ENCODE data around the gene CDHR3. TPM values are rescaled to one million over a fixed set of nuclear protein-coding genes. Genes with fewer than 3 reads are reported as not detected.

Gene CDHR3
- total and polyA plus RNA-seq, 5 donors from 2014 or later, result 5.6 to 38.2 (median 8.5) TPM

DNA sequence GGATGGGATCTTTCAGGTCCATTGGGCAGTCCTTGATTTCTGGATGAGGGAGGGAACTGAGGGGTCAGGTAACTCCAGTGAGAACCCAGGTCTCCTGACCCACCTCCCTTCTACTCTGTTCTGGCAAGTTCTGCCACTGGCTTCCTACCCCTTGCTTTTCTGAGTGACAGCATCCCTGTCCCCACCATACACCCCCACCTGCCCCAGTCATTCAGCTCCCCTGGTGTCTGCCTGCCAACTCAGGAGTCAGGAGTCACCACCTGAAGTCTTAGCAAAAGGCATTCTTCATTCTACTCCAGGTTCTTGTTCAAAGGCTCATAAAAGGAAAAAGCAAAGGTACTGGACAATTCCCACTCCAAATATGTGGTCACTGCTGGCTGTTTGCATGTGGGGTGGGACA lies 26.6 kb downstream of the CDHR3 start:
- ATAC-seq (ENCODE audit: low read depth in 2 of 2) (no peak), DNase-seq (no peak)
- Histone ChIP-seq H3K4me3 (ENCODE audit: low read depth, low read length) (no peak overlapping the region), H3K27ac (ENCODE audit: insufficient read depth, low read length, poor library complexity, severe bottlenecking) (no peak overlapping the region), H3K4me1 (ENCODE audit: control insufficient read depth, insufficient read depth, low read length, poor library complexity, severe bottlenecking) (no peaks in the 10 kb centered on the region), H3K9me3 (ENCODE audit: control insufficient read depth in 2 of 2, low read length in 2 of 2) (no peaks in the 10 kb centered on the region), H3K36me3 (ENCODE audit: control insufficient read depth, insufficient read depth, low read length) (no peaks in the 10 kb centered on the region), H3K27me3 (ENCODE audit: control insufficient read depth, insufficient read depth, low read length) (no peaks in the 10 kb centered on the region)
- Mint-ChIP-seq H3K36me3 (no peaks in the 10 kb centered on the region), H3K4me3 (no peak overlapping the region), H3K4me1 (peaks cover 0 to 2% (median under 1%) of the 10 kb centered on the region in 4 donors), H3K27me3 (peaks cover 7% of the 10 kb centered on the region), H3K9me3 (no peaks in the 10 kb centered on the region), H3K27ac (peak overlapping the region in 1 of 3 donors; percentile 68)

DNA sequence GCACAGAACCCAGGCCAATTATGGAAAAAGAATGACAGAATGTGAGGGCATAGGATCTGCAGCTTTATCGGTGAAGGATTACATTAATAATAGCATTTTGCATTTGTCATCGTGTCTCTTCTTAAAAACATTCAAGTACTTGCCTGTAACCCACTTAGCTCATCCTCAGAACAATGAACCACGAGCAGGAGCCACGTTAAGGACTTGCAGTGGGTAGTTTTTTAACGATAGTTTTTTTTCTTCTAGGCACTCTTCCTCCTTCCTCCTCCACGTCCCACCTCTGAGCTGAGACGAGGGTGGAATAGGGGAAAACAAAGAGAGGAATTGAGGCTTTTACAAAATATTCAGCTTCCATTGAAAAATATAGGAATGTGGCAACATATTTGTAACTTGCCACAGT lies 27.1 kb downstream of the CDHR3 start:
- Histone ChIP-seq H3K36me3 (ENCODE audit: control insufficient read depth, insufficient read depth, low read length) (no peaks in the 10 kb centered on the region), H3K4me1 (ENCODE audit: control insufficient read depth, insufficient read depth, low read length, poor library complexity, severe bottlenecking) (no peaks in the 10 kb centered on the region), H3K27me3 (ENCODE audit: control insufficient read depth, insufficient read depth, low read length) (no peaks in the 10 kb centered on the region), H3K9me3 (ENCODE audit: control insufficient read depth in 2 of 2, low read length in 2 of 2) (no peaks in the 10 kb centered on the region), H3K4me3 (ENCODE audit: low read depth, low read length) (no peak overlapping the region), H3K27ac (ENCODE audit: insufficient read depth, low read length, poor library complexity, severe bottlenecking) (no peak overlapping the region)
- H3K4me3 Mint-ChIP-seq, result no peak overlapping the region
- H3K4me1 Mint-ChIP-seq, result peaks cover 0 to 2% (median under 1%) of the 10 kb centered on the region in 4 donors
- no peaks in the 10 kb centered on the region for H3K9me3 Mint-ChIP-seq
- H3K27ac Mint-ChIP-seq, result no peak overlapping the region
- peaks cover 7% of the 10 kb centered on the region for H3K27me3 Mint-ChIP-seq
- ATAC-seq (ENCODE audit: low read depth in 2 of 2), result no peak
- DNase-seq, result no peak
- H3K36me3 Mint-ChIP-seq, result no peaks in the 10 kb centered on the region

DNA sequence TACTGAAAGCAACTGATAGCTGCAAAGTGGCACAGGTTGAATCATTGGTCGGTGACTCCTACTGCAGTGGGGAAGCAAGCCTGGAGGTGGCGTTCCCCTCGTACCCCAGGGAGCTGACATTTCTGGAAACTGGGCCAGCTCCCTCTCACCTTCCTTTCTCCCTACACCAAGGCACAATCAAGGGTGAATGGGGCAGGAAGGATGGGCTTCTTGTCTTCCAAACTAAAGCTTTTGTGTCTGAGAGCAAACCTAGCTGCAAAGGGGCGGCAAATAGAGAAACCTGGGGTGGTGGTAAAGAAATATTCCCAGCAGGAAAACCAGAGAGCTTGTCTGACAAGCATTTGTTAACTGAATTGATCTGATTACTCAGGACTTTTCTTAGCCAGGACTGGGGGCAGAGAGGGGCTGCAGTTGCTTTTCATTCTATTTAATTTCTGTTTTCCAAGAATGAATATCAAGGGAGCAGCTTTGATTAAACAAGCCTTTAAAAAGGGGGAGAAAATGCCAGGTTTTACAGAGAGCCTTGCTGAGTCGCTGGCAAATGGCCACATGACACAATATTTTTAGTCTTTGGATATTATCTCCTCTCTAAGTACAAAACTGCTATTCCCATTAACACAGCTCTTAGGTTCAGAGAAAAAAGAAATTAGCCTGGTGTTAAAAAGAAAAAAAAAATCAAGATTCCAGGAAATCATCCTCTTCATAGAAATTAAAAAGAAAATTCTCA lies 27.8 kb downstream of the CDHR3 start:
- H3K36me3 ChIP-seq (ENCODE audit: control insufficient read depth, insufficient read depth, low read length), result no peaks in the 10 kb centered on the region
- Mint-ChIP-seq H3K4me1 (peaks cover 0 to 2% (median under 1%) of the 10 kb centered on the region in 4 donors), H3K36me3 (no peaks in the 10 kb centered on the region), H3K9me3 (no peaks in the 10 kb centered on the region), H3K27me3 (peaks cover 7% of the 10 kb centered on the region), H3K27ac (no peak overlapping the region), H3K4me3 (no peak overlapping the region)
- DNase-seq (no peak), ATAC-seq (ENCODE audit: low read depth in 2 of 2) (no peak)
- H3K4me1 ChIP-seq (ENCODE audit: control insufficient read depth, insufficient read depth, low read length, poor library complexity, severe bottlenecking), result no peaks in the 10 kb centered on the region
- H3K27ac ChIP-seq (ENCODE audit: insufficient read depth, low read length, poor library complexity, severe bottlenecking), result no peak overlapping the region
- H3K27me3 ChIP-seq (ENCODE audit: control insufficient read depth, insufficient read depth, low read length), result no peaks in the 10 kb centered on the region
- H3K9me3 ChIP-seq (ENCODE audit: control insufficient read depth in 2 of 2, low read length in 2 of 2), result no peaks in the 10 kb centered on the region
- H3K4me3 ChIP-seq (ENCODE audit: low read depth, low read length), result no peak overlapping the region

DNA sequence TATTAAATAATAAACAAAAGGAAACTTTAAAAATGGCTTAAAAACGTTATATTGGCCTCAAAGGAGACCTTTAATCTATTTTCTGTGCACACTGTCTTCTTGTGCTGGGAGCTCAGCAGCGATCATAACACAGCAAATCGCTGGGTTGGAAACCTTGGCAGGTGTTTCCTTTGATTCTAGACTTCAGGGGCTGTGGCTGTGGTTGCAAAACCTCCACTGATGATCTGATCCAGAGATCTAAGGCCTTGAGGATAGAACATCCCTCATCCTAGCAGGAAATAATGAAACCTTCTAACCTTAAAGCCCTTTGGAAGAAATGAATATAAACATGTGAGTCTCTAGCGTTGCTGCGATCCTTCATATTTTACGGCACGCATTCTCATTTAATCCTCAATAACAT lies 29.8 kb downstream of the CDHR3 start:
- H3K27ac Mint-ChIP-seq, result no peak overlapping the region
- H3K4me3 Mint-ChIP-seq, result no peak overlapping the region
- no peaks in the 10 kb centered on the region for H3K9me3 ChIP-seq (ENCODE audit: control insufficient read depth in 2 of 2, low read length in 2 of 2)
- no peaks in the 10 kb centered on the region for H3K9me3 Mint-ChIP-seq
- H3K36me3 Mint-ChIP-seq, result no peaks in the 10 kb centered on the region
- peaks cover 7% of the 10 kb centered on the region for H3K27me3 Mint-ChIP-seq
- peaks cover 0 to 2% (median under 1%) of the 10 kb centered on the region in 4 donors for H3K4me1 Mint-ChIP-seq
- no peaks in the 10 kb centered on the region for H3K4me1 ChIP-seq (ENCODE audit: control insufficient read depth, insufficient read depth, low read length, poor library complexity, severe bottlenecking)
- no peak overlapping the region for H3K27ac ChIP-seq (ENCODE audit: insufficient read depth, low read length, poor library complexity, severe bottlenecking)
- H3K36me3 ChIP-seq (ENCODE audit: control insufficient read depth, insufficient read depth, low read length), result no peaks in the 10 kb centered on the region
- H3K4me3 ChIP-seq (ENCODE audit: low read depth, low read length), result no peak overlapping the region
- DNase-seq (no peak), ATAC-seq (ENCODE audit: low read depth in 2 of 2) (no peak)
- H3K27me3 ChIP-seq (ENCODE audit: control insufficient read depth, insufficient read depth, low read length), result no peaks in the 10 kb centered on the region

DNA sequence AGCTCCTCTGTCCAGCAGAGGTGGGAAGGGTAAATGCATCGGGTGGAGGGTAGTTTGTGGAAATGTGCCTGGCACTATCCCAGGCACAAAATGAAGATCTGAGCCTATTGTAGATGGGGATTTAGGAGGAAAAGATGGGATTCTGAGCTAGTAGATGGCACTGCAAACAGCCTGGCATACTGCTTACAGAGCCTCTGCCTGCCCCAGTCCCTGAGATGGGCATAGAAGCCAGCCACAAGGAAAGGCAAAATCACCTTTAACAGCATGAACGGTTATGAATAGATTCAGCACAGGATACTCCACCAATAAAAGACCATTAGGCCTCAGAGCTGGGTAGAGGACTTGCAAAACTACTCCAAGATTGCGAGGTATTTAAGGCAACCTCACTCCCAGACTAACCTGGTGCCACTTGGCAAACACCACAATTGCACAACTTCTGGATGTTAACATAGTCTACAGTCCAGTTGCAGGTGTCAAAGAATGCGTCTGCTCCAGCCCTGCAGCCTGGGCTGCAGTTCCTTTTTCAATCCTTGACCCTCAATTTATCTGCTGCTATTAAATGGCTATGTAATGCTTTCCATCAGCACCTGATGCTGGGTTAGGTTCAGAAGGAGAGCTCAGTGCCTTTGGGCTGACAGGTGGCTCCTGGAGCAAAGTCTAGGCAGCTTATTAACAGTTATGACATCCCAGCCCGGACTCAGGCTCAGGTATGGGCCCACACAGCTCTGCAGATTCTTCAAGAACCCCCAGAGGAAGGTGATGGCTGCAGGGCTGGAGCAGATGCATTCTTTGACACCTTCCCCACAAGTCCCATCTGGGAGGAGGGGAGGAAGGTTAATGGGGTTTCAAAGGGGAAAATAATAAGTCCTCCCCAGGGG lies 34.0 kb downstream of the CDHR3 start:
- DNase-seq (no peak), ATAC-seq (ENCODE audit: low read depth in 2 of 2) (no peak)
- Histone ChIP-seq H3K36me3 (ENCODE audit: control insufficient read depth, insufficient read depth, low read length) (no peaks in the 10 kb centered on the region), H3K9me3 (ENCODE audit: control insufficient read depth in 2 of 2, low read length in 2 of 2) (no peaks in the 10 kb centered on the region), H3K4me3 (ENCODE audit: low read depth, low read length) (no peak overlapping the region), H3K27ac (ENCODE audit: insufficient read depth, low read length, poor library complexity, severe bottlenecking) (no peak overlapping the region), H3K27me3 (ENCODE audit: control insufficient read depth, insufficient read depth, low read length) (no peaks in the 10 kb centered on the region), H3K4me1 (ENCODE audit: control insufficient read depth, insufficient read depth, low read length, poor library complexity, severe bottlenecking) (no peaks in the 10 kb centered on the region)
- H3K27ac Mint-ChIP-seq, result no peak overlapping the region
- H3K27me3 Mint-ChIP-seq, result no peaks in the 10 kb centered on the region
- no peak overlapping the region for H3K4me3 Mint-ChIP-seq
- H3K9me3 Mint-ChIP-seq, result peaks cover 0 to 3% (median 0%) of the 10 kb centered on the region in 7 donors
- no peaks in the 10 kb centered on the region for H3K36me3 Mint-ChIP-seq
- H3K4me1 Mint-ChIP-seq, result peaks cover 0 to 2% (median 0%) of the 10 kb centered on the region in 4 donors

DNA sequence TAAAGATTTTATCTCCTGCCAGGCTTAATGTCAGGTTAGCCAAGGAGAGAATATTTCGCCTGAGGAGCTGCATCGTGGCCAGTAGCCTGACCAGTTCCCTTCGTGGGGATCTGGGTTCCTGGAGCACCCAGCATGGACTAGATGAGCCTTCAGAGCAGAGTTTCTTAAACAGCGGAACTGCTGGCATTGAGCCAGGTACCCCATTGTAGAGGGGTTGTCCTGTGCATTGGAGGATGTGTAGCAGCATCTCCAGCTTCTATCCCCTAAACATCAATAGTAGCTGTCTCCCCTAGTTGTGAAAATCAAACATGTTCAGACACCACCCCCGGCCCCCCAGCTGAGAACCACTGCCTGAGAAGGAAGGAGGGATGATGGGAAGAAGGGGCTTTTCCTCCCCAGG lies 36.2 kb downstream of the CDHR3 start:
- Mint-ChIP-seq H3K4me1 (no peaks in the 10 kb centered on the region), H3K36me3 (no peaks in the 10 kb centered on the region), H3K27ac (no peak overlapping the region), H3K4me3 (no peak overlapping the region), H3K27me3 (no peaks in the 10 kb centered on the region), H3K9me3 (peaks cover 0 to 3% (median 0%) of the 10 kb centered on the region in 7 donors)
- Histone ChIP-seq H3K4me1 (ENCODE audit: control insufficient read depth, insufficient read depth, low read length, poor library complexity, severe bottlenecking) (no peaks in the 10 kb centered on the region), H3K27me3 (ENCODE audit: control insufficient read depth, insufficient read depth, low read length) (no peaks in the 10 kb centered on the region), H3K27ac (ENCODE audit: insufficient read depth, low read length, poor library complexity, severe bottlenecking) (no peak overlapping the region), H3K9me3 (ENCODE audit: control insufficient read depth in 2 of 2, low read length in 2 of 2) (no peaks in the 10 kb centered on the region), H3K4me3 (ENCODE audit: low read depth, low read length) (no peak overlapping the region), H3K36me3 (ENCODE audit: control insufficient read depth, insufficient read depth, low read length) (no peaks in the 10 kb centered on the region)
- ATAC-seq (ENCODE audit: low read depth in 2 of 2) (no peak), DNase-seq (no peak)

DNA sequence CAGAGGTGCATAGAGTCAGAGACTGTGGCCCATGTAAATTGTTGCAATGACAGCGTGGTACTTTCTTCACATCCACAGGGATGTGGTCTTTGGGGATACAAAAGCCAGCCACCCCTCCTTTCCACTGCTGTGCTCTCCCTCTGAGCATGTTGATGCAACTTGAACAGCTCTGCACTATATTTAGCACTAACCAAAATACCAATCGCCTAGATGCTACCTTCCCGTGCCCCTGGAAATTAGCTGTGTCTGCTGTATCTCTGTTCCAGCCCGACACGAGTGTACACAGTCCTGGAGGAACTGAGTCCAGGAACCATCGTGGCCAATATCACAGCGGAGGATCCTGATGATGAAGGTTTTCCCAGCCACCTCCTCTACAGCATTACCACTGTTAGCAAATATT lies 38.1 kb downstream of the CDHR3 start:
- H3K9me3 ChIP-seq (ENCODE audit: control insufficient read depth in 2 of 2, low read length in 2 of 2), result no peaks in the 10 kb centered on the region
- H3K27ac Mint-ChIP-seq, result no peak overlapping the region
- H3K27me3 ChIP-seq (ENCODE audit: control insufficient read depth, insufficient read depth, low read length), result no peaks in the 10 kb centered on the region
- no peaks in the 10 kb centered on the region for H3K27me3 Mint-ChIP-seq
- no peak overlapping the region for H3K27ac ChIP-seq (ENCODE audit: insufficient read depth, low read length, poor library complexity, severe bottlenecking)
- H3K36me3 ChIP-seq (ENCODE audit: control insufficient read depth, insufficient read depth, low read length), result no peaks in the 10 kb centered on the region
- H3K4me3 ChIP-seq (ENCODE audit: low read depth, low read length), result no peak overlapping the region
- H3K9me3 Mint-ChIP-seq, result peaks cover 0 to 7% (median 4%) of the 10 kb centered on the region in 7 donors
- DNase-seq, result no peak
- no peak overlapping the region for H3K4me3 Mint-ChIP-seq
- H3K4me1 ChIP-seq (ENCODE audit: control insufficient read depth, insufficient read depth, low read length, poor library complexity, severe bottlenecking), result no peaks in the 10 kb centered on the region
- no peaks in the 10 kb centered on the region for H3K4me1 Mint-ChIP-seq
- no peak for ATAC-seq (ENCODE audit: low read depth in 2 of 2)
- H3K36me3 Mint-ChIP-seq, result peaks cover 6% of the 10 kb centered on the region
